Activated CD4-positive, alpha-beta T cell treated with anti-CD3 and anti-CD28 coated beads, Interleukin-2, amount 50 U/mL, for 24 hours (primary cell): ENCODE data around the gene AMZ1.
"Not testable (repeated sequence)": the region's sequence is repeated elsewhere in the genome, so short reads cannot be mapped to it uniquely, and the experiment has no call there.

ENCODE experiments used
- DNase-seq, 2 donors: peaks; one replicate each; pipeline ENCODE4 v3.0.0-alpha.2; 2020; ENCODE audit warnings: low read depth in 1 of 2, low spot score in 1 of 2

AMZ1 gene

GRCh38 chr7:2710286-2710655, 22.3 kb downstream of the AMZ1 start:
- peak in 1 of 2 donors; percentile 37 for DNase-seq

- DNase-seq = no peak
Observed at GRCh38 chr7:2710901-2711551, 23.0 kb downstream of the AMZ1 start.

- no peak for DNase-seq
Observed at GRCh38 chr7:2711895-2712675, 24.1 kb downstream of the AMZ1 start.

- no peak for DNase-seq
Observed at GRCh38 chr7:2713370-2713769, 25.4 kb downstream of the AMZ1 start.

- no peak for DNase-seq
Observed at GRCh38 chr7:2713978-2714377, 26.0 kb downstream of the AMZ1 start.

GRCh38 chr7:2714636-2715035, 26.6 kb downstream of the AMZ1 start:
- no peak for DNase-seq

GRCh38 chr7:2715341-2716231, 27.6 kb downstream of the AMZ1 start:
- peak in 1 of 2 donors; percentile 51 for DNase-seq

- no peak for DNase-seq
Observed at GRCh38 chr7:2716488-2716887, 28.5 kb downstream of the AMZ1 start.

- no peak for DNase-seq
Observed at GRCh38 chr7:2716906-2717292, 28.9 kb downstream of the AMZ1 start.

- no peak for DNase-seq
Observed at GRCh38 chr7:2717293-2718261, 29.6 kb downstream of the AMZ1 start.

- DNase-seq = no peak
Observed at GRCh38 chr7:2718296-2718965, 30.4 kb downstream of the AMZ1 start.

GRCh38 chr7:2719007-2719406, 31.0 kb downstream of the AMZ1 start:
- peak in 1 of 2 donors; percentile 26 for DNase-seq

- no peak for DNase-seq
Observed at GRCh38 chr7:2720024-2720423, 32.0 kb downstream of the AMZ1 start.

- DNase-seq = no peak
Observed at GRCh38 chr7:2721842-2722241, 33.8 kb downstream of the AMZ1 start.

- no peak for DNase-seq
Observed at GRCh38 chr7:2722591-2722990, 34.6 kb downstream of the AMZ1 start.

- DNase-seq = no peak
Observed at GRCh38 chr7:2723138-2723850, 35.3 kb downstream of the AMZ1 start.

- not testable (repeated sequence) for DNase-seq
Observed at GRCh38 chr7:2724036-2724435, 36.0 kb downstream of the AMZ1 start.

GRCh38 chr7:2724453-2725177, 36.6 kb downstream of the AMZ1 start:
- DNase-seq = no peak
